Natural killer cell (primary cell): ENCODE results near the gene NGEF. TPM values are rescaled to one million over a fixed set of nuclear protein-coding genes. Genes with fewer than 3 reads are reported as not detected.

Source experiments
- ATAC-seq, 3 donors: fragments of 150-1000 bp in 2 of 3; fragments of 200-7000 bp in 1 of 3; cut with Tn5 transposase; 1 replicate in 1 of 3; 2 replicates in 2 of 3; pipeline ENCODE4 v1.10.0; 2021; ENCODE audit warnings: mild to moderate bottlenecking in 2 of 3, moderate library complexity in 2 of 3
- DNase-seq, 2 donors: peaks; one replicate each; pipeline versions ENCODE4 v3.0.0 to v3.0.0-alpha.2; 2013 to 2021; ENCODE audit warnings: mixed read lengths in 1 of 2
- H3K27ac ChIP-seq: one replicate; pipeline ENCODE4 v1.5.1; 2013; ENCODE audit warnings: mild to moderate bottlenecking, low read length
- H3K27me3 ChIP-seq: one replicate; pipeline ENCODE4 v1.6.1; 2013; ENCODE audit warnings: low read length; ENCODE audit not compliant: control insufficient read depth, insufficient read depth
- H3K36me3 ChIP-seq: one replicate; pipeline ENCODE4 v1.6.1; 2013; ENCODE audit warnings: low read length; ENCODE audit not compliant: control insufficient read depth, insufficient read depth
- H3K4me1 ChIP-seq: one replicate; pipeline ENCODE4 v1.6.1; 2013; ENCODE audit warnings: low read length; ENCODE audit not compliant: control insufficient read depth, insufficient read depth
- H3K4me3 ChIP-seq: one replicate; pipeline ENCODE4 v1.5.1; 2013; ENCODE audit warnings: low read length
- H3K9me3 ChIP-seq: one replicate; pipeline ENCODE4 v1.6.1; 2013; ENCODE audit warnings: low read length; ENCODE audit not compliant: control insufficient read depth, insufficient read depth
- H3K27ac Mint-ChIP-seq, 2 donors: one replicate each; pipeline ENCODE4 v1.8.0; 2022; ENCODE audit warnings: mild to moderate bottlenecking in 2 of 2, mixed read lengths in 2 of 2, moderate library complexity in 1 of 2
- H3K27me3 Mint-ChIP-seq, 2 donors: one replicate each; pipeline ENCODE4 v1.8.0; 2022; ENCODE audit warnings: low read depth in 2 of 2, mixed read lengths in 2 of 2
- H3K36me3 Mint-ChIP-seq: one replicate; pipeline ENCODE4 v1.8.0; 2022; ENCODE audit warnings: mixed read lengths
- H3K4me1 Mint-ChIP-seq, 2 donors: one replicate each; pipeline ENCODE4 v1.8.0; 2022; ENCODE audit warnings: mixed read lengths in 2 of 2
- H3K4me3 Mint-ChIP-seq: one replicate; pipeline ENCODE4 v1.8.0; 2022; ENCODE audit warnings: mild to moderate bottlenecking, moderate library complexity, mixed read lengths
- H3K9me3 Mint-ChIP-seq, 2 donors: one replicate each; pipeline ENCODE4 v1.8.0; 2022; ENCODE audit warnings: mixed read lengths in 2 of 2
- WGBS: methylation state at CpG from one replicate; pipeline ENCODE4 v1.1.7; 2013; ENCODE audit warnings: missing lambda C conversion rate; ENCODE audit not compliant: insufficient coverage; 5-methylcytosine and 5-hydroxymethylcytosine counted together
- intact Hi-C: fragments of 100-400 bp; cut with micrococcal nuclease; formaldehyde crosslinking; loops from one replicate; pipeline ENCODE4 v1.14.2; 2022
- total RNA-seq, 4 donors: library from RNA; stranded (reverse); fragments of 120-200 nt in 1 of 4; gene quantifications; one replicate each; pipeline versions ENCODE4 v1.2.3 to v1.2.4, GENCODE V29; 2013 to 2022
- TF ChIP-seq, protein P1 (sequence below): fragments of 200-600 bp; IDR thresholded peaks from one replicate; pipeline ENCODE4 v1.8.0; 2022; ENCODE audit warnings: antibody characterized with exemption

NGEF gene
- total RNA-seq, 3 donors from 2014 or later (not counting 1 experiment from before 2014, with no cell fraction given), result not detected

DNA sequence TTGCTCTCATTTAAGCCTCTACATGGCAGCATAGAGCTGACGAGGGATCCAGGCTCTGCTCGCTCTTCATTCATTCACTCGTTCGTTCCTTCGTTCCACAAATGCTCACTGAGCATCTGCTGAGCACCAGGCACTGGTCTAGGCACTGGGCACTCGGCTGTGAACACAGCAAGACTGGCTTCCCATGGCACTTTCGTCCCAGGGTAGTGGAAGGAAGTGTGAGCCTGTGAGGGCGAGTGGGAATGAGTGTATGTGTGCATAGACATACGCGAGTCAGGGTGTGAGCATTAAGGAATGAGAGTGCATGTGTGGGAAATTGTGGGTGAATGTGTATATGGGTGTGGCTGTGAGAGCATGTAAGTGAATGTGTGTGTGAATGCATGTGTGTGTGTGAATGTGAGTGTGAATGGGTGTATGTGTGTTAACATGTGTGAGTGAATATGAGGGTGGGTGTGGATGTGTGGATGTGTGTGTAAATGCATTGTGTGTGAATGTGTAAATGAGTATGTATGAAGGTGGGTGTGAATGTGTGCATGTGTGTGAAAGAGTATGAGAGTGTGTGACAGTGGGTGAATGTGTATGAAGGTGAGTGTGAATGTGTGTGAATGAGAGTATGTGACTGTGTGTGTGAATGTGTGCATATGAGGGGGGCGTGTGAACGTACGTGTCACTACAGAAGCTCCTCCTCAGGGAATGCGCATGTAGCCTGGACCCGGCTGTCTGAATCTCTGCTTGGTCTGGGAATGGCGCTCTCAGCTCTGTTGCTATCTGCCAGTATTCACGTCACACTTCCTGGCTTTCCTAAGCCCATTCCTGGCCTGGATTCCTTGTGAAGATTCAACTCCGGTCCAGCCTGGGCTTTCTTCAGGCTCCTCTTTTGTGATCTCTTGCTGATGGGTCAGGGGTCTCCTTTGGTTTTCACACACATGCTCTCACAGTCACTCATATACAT lies 114.2 kb downstream of the NGEF start:
- Histone ChIP-seq H3K27ac (no peak overlapping the region), H3K4me1 (no peaks in the 10 kb centered on the region), H3K4me3 (no peak overlapping the region), H3K27me3 (no peaks in the 10 kb centered on the region), H3K36me3 (no peaks in the 10 kb centered on the region), H3K9me3 (no peaks in the 10 kb centered on the region)
- no peak overlapping the region for H3K27ac Mint-ChIP-seq
- DNase-seq, result no peak
- no peaks in the 10 kb centered on the region for H3K9me3 Mint-ChIP-seq
- peak in 1 of 3 donors; percentile 1 for ATAC-seq
- intact Hi-C loops, result no loop called here
- H3K27me3 Mint-ChIP-seq, result no peaks in the 10 kb centered on the region
- H3K4me3 Mint-ChIP-seq, result no peak overlapping the region
- H3K36me3 Mint-ChIP-seq, result no peaks in the 10 kb centered on the region
- TF ChIP-seq, protein P1, sequence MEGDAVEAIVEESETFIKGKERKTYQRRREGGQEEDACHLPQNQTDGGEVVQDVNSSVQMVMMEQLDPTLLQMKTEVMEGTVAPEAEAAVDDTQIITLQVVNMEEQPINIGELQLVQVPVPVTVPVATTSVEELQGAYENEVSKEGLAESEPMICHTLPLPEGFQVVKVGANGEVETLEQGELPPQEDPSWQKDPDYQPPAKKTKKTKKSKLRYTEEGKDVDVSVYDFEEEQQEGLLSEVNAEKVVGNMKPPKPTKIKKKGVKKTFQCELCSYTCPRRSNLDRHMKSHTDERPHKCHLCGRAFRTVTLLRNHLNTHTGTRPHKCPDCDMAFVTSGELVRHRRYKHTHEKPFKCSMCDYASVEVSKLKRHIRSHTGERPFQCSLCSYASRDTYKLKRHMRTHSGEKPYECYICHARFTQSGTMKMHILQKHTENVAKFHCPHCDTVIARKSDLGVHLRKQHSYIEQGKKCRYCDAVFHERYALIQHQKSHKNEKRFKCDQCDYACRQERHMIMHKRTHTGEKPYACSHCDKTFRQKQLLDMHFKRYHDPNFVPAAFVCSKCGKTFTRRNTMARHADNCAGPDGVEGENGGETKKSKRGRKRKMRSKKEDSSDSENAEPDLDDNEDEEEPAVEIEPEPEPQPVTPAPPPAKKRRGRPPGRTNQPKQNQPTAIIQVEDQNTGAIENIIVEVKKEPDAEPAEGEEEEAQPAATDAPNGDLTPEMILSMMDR, result no peak
- WGBS, result 93% methylated on average over 18 of the region's 18 CpGs
- H3K4me1 Mint-ChIP-seq, result no peaks in the 10 kb centered on the region

DNA sequence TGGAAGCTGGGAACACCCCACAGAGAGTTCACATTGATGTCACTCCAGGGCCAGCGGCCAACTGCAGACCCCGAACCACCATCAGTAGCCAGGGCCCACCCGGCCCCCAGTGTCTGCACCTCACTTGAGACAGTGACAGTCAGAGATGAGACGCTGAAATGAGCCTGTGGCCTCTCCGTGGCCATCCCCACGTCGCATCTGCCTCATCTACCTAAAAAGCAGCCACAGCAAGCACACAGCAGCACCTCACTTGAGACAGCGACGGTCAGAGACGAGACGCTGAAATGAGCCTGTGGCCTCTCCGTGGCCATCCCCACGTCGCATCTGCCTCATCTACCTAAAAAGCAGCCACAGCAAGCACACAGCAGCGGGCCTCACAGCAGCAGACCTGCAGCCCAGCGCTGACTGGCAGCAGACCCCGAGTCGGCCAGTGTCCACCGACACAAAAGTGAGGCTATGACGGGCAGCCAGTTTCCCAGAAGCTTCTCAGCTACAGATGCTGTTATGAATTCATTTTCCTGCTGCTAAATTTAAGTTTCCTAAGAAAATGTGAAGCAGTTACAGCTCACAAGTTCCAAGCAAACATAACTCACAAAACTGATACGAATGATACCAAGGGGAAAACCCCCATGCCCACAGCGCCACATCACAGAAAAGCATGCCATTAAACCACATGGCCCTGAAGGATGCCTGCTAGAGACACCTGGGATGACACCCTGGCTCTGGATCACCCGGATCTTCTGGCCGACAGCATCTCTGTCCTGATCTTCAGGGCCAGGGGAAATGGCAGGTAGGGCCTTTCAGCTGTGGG lies 115.3 kb downstream of the NGEF start:
- 89% methylated on average over 24 of the region's 24 CpGs for WGBS
- Histone ChIP-seq H3K9me3 (no peaks in the 10 kb centered on the region), H3K36me3 (no peaks in the 10 kb centered on the region), H3K27ac (no peak overlapping the region), H3K4me1 (no peaks in the 10 kb centered on the region), H3K27me3 (no peaks in the 10 kb centered on the region), H3K4me3 (no peak overlapping the region)
- no peak overlapping the region for H3K4me3 Mint-ChIP-seq
- TF ChIP-seq, protein P1, result no peak
- no peak overlapping the region for H3K27ac Mint-ChIP-seq
- intact Hi-C loops, result no loop called here
- no peaks in the 10 kb centered on the region for H3K4me1 Mint-ChIP-seq
- ATAC-seq (no peak), DNase-seq (no peak)
- H3K36me3 Mint-ChIP-seq, result no peaks in the 10 kb centered on the region
- no peaks in the 10 kb centered on the region for H3K27me3 Mint-ChIP-seq
- no peaks in the 10 kb centered on the region for H3K9me3 Mint-ChIP-seq

DNA sequence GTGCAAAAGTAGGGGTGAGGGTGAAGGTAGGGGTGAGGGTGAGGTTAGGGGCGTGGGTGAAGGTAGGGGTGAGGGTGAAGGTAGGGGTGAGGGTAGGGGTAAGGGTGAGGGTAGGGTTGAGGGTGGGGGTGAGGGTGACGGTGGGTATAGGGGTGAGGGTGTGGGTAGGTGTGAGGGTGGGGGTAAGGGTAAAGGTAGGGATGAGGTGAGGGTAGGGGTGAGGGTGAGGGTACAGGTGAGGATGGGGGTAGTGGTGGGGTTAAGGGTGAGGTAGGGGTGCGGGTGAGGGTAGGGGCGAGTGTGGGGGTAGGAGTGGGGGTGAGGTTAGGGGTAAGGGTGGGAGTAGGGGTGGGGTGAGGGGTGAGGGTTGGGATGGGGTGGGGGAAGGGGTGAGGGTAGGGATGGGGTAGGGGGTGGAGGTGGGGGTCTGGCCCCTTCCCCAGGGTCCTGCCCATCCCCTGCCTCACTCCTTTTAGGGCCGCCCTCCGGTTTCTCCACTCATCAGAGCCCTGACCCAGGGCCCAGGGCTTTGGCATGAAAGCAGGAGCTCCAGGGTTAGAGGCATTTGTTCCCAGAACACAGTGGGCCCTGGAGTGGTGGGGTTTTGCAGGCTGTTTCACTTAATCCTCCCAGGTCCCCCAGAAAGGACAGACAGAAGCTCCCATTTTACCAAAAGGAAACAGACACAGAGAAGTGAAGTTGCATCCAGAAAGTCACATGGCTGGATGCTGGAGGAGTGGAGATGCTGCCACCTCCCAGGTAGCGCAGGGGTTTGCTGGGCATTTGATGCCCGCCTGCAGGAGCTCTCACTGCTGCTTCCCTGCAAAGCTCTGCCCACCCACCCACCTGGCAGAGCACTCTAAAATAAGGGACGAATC lies 116.1 kb downstream of the NGEF start:
- ATAC-seq (no peak), DNase-seq (no peak)
- intact Hi-C loops, result no loop called here
- no peaks in the 10 kb centered on the region for H3K9me3 ChIP-seq
- H3K27me3 ChIP-seq, result no peaks in the 10 kb centered on the region
- H3K36me3 ChIP-seq, result no peaks in the 10 kb centered on the region
- H3K4me3 ChIP-seq, result no peak overlapping the region
- no peaks in the 10 kb centered on the region for H3K9me3 Mint-ChIP-seq
- H3K27ac Mint-ChIP-seq, result no peak overlapping the region
- no peak overlapping the region for H3K4me3 Mint-ChIP-seq
- H3K4me1 Mint-ChIP-seq, result no peaks in the 10 kb centered on the region
- TF ChIP-seq, protein P1, result no peak
- WGBS, result 86% methylated on average over 5 of the region's 9 CpGs
- H3K27ac ChIP-seq, result no peak overlapping the region
- no peaks in the 10 kb centered on the region for H3K4me1 ChIP-seq
- H3K36me3 Mint-ChIP-seq, result no peaks in the 10 kb centered on the region
- H3K27me3 Mint-ChIP-seq, result peaks cover 0 to 2% of the 10 kb centered on the region in 2 donors
